ENCODE measurements around the gene ZNF700.

- no peak for TF ChIP-seq CTCF (IDR thresholded peaks at IDR 0.05; ENCODE audit: poor library complexity, severe bottlenecking)
- TF ChIP-seq EP300 (conservative IDR thresholded peaks at IDR 0.05; ENCODE audit: poor library complexity, severe bottlenecking) = peak; percentile 34
- TF ChIP-seq EZH2 (IDR thresholded peaks at IDR 0.05; ENCODE audit: borderline replicate concordance, insufficient read depth, low read length, poor library complexity, severe bottlenecking) = no peak
- peak; percentile 96 for TF ChIP-seq REST (IDR thresholded peaks at IDR 0.05; ENCODE audit: borderline replicate concordance)
- TF ChIP-seq RAD21 (conservative IDR thresholded peaks at IDR 0.05) = no peak
Measured at GRCh38 chr19:11987405-11988281, 62.7 kb downstream of the ZNF700 start.

Data from neural cell (in vitro differentiated cells).